Activated CD8-positive, alpha-beta memory T cell treated with anti-CD3 and anti-CD28 coated beads, Interleukin-2, amount 50 U/mL, for 4 hours (primary cell): ENCODE measurements around the gene ARHGAP22.

Experiments
- DNase-seq: peaks from one replicate; pipeline ENCODE4 v3.0.0-alpha.2; 2020

Gene ARHGAP22

GRCh38 chr10:48411510-48411909 lies 193.4 kb downstream of the ARHGAP22 start:
- no peak for DNase-seq

DNA sequence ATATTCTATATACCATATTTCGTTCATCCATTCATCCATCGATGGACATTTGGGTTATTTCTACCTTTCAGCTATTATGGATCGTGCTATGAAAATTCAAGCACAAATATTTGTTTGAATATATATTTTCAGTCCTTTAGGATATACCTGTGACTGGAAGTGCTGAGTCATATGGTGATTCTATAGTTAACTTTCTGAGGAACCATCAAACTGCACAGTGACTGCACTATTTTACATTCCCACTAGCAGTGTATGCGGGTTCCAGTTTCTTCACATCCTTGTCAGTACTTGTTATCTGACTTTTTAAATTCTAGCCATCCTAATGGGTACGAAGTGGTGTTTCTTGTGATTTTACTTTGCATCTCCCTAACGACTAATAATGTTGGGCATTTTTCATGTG lies 194.4 kb downstream of the ARHGAP22 start:
- no peak for DNase-seq

DNA sequence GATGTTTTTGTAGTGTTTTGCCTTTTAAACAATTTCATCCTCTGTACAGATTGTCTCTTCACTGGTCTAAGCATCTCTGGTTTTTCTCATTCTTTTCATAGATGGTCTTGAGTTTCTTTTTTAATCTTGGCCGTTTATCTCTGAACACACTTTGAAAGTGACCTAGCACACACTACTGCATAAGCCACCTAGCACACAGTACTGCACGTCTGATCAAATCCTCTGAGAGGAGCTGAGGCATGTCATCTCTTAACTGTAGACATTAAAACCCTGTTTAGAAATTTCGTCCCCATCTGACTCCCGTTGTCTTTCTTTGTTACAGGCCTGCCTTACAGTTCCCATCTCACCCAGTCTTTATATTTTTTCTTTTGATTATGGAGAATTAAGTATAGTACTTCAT lies 198.2 kb downstream of the ARHGAP22 start:
- DNase-seq, result no peak

DNA sequence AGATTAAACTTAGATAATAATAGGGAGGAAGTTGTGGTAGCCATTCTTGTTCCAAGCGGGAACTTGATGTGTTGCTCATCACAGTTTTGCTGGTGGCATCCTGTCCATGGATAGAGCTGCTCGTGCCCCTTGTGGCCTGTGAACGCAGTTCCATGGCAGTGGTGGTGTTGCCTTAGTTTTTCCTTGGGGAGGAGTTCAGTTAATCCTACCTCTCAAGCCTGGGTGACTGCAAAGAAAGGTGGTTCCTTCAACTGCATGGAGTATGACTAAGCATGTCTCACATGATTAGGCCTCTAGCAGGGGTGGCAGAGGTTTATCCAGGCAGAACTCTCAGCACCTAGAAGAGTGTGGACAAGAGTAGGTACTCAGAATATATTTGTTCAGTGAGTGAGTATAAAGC lies 198.7 kb downstream of the ARHGAP22 start:
- no peak for DNase-seq

- no peak for DNase-seq
Measured at GRCh38 chr10:48404646-48405045, 200.2 kb downstream of the ARHGAP22 start.

DNA sequence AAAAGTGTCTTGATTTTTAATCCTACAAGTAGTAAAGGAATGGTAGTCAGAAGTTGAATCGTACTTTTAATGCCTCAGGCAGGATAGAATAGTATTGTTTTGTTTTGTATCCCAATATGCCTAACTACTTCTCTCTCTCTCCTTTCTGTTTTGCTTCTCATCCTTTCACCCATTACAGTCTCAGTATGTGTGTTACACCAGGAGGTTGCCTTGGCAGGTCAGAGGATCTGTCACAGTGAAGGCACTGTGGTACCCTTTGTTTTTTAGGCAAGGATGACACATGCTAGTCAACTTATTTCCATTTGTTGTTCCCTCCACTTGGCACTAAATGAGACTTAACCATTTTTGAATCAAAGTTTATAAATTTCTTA lies 204.0 kb downstream of the ARHGAP22 start:
- no peak for DNase-seq

GRCh38 chr10:48400129-48400849 lies 204.6 kb downstream of the ARHGAP22 start:
- no peak for DNase-seq

DNA sequence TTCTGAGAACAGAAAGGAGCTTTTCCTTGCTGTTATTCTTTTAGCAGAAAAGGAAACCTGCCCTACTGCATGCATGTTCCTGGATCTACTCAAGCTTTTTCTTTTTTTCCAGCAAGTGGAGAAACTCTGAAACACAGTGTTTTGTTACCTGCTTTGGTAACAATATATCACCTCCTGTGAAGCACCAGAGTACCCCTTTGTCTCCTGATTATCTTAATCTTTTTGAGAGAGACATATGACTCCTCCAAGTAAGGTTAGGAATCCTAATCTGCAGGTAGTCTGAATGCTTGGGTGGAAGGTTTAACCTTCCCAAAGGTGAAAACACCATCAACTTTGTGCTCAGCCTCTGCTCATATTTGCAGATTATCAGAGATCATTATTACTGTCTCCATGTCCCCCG lies 205.3 kb downstream of the ARHGAP22 start:
- no peak for DNase-seq

DNA sequence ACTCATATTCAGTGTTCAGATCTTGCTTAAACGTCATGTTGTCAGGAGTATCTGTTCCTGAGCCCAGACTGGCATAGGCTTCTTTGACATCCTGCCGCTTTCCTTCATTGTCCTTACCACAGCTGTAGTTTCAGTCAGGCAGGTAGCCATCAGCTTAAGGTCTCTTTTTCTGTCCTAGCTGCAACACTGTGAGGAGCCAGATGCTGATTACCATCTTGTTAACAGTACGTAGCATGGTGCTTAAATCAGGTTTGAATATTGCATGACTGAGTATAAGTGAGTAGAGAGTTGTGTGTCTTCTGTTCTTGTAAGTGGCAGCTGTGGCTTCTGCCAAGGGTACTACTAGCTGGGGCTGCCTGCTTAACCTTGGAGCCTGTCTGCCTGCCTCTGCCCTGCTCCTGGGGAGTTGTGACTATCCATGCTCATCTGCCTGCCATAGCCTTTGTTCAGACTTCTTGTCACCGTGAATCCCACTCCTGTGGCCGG lies 205.8 kb downstream of the ARHGAP22 start:
- DNase-seq, result no peak

- DNase-seq, result no peak
Measured at GRCh38 chr10:48398261-48398660, 206.6 kb downstream of the ARHGAP22 start.
